ENCODE results near the gene GVQW3. TPM values are rescaled to one million over a fixed set of nuclear protein-coding genes. Genes with fewer than 3 reads are reported as not detected.
A peak's percentile ranks its signal among the peaks of the same experiment; 100 is the strongest.

GVQW3 gene
- total RNA-seq, 1 donor from 2014 or later: 6.1 TPM

DNA sequence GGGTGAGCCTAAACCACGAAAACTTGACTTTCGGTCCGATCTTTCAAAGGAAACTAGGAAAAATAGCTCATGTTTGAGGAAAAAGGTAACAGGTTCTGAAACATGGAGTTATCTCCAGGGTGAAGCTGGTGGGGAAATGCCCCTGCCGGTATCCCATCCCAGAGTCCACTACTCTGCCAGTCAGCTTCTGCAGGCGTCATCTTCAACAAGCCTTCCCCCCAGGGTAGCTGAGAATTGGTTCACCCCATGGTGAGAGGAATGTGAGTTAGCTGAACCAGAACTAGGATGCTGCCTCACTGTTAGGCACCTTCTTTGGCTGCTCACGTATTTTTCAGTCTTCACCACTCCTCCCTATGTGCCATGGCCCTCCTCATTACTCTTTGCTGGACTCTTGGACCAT is 1.1 kb downstream of the GVQW3 start:
- H3K4me3 Mint-ChIP-seq (ENCODE audit: unreplicated experiment): peak overlapping the region; percentile 90
- H3K36me3 Mint-ChIP-seq (ENCODE audit: low read depth, unreplicated experiment): peaks cover 8% of the 10 kb centered on the region
- H3K9me3 Mint-ChIP-seq (ENCODE audit: unreplicated experiment): no peaks in the 10 kb centered on the region
- no peak overlapping the region for H3K27ac Mint-ChIP-seq (ENCODE audit: unreplicated experiment)
- peaks cover 19% of the 10 kb centered on the region for H3K4me1 Mint-ChIP-seq (ENCODE audit: unreplicated experiment)
- peaks cover 9% of the 10 kb centered on the region for H3K27me3 Mint-ChIP-seq (ENCODE audit: unreplicated experiment)
- DNase-seq (ENCODE audit: low spot score): no peak
- TF ChIP-seq, protein P1, sequence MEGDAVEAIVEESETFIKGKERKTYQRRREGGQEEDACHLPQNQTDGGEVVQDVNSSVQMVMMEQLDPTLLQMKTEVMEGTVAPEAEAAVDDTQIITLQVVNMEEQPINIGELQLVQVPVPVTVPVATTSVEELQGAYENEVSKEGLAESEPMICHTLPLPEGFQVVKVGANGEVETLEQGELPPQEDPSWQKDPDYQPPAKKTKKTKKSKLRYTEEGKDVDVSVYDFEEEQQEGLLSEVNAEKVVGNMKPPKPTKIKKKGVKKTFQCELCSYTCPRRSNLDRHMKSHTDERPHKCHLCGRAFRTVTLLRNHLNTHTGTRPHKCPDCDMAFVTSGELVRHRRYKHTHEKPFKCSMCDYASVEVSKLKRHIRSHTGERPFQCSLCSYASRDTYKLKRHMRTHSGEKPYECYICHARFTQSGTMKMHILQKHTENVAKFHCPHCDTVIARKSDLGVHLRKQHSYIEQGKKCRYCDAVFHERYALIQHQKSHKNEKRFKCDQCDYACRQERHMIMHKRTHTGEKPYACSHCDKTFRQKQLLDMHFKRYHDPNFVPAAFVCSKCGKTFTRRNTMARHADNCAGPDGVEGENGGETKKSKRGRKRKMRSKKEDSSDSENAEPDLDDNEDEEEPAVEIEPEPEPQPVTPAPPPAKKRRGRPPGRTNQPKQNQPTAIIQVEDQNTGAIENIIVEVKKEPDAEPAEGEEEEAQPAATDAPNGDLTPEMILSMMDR (IDR thresholded peaks at IDR 0.05; ENCODE audit: unreplicated experiment): no peak

DNA sequence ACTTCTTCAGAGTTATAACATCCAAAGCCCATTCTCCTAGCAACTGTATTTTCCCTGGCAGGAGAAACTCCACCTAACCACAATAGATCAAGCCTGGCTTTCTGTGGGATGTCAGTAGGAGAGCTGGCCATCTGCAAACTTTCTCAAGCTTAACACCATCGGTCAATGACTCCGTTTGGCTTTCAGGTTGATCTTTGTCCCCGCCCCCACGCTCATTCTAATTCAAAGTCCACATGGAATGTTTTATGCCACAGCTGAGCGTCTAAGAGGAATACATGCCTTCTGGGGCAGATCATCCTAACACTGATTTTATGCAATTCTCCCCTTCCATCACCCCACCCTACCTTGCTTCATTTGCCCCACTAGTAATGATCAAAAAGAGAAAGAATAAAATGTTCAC is 4.8 kb downstream of the GVQW3 start:
- H3K27ac Mint-ChIP-seq (ENCODE audit: unreplicated experiment): no peak overlapping the region
- peaks cover 6% of the 10 kb centered on the region for H3K27me3 Mint-ChIP-seq (ENCODE audit: unreplicated experiment)
- peaks cover 8% of the 10 kb centered on the region for H3K4me1 Mint-ChIP-seq (ENCODE audit: unreplicated experiment)
- H3K9me3 Mint-ChIP-seq (ENCODE audit: unreplicated experiment): no peaks in the 10 kb centered on the region
- peaks cover 5% of the 10 kb centered on the region for H3K36me3 Mint-ChIP-seq (ENCODE audit: low read depth, unreplicated experiment)
- H3K4me3 Mint-ChIP-seq (ENCODE audit: unreplicated experiment): no peak overlapping the region
- no peak for DNase-seq (ENCODE audit: low spot score)
- TF ChIP-seq, protein P1 (IDR thresholded peaks at IDR 0.05; ENCODE audit: unreplicated experiment): no peak

DNA sequence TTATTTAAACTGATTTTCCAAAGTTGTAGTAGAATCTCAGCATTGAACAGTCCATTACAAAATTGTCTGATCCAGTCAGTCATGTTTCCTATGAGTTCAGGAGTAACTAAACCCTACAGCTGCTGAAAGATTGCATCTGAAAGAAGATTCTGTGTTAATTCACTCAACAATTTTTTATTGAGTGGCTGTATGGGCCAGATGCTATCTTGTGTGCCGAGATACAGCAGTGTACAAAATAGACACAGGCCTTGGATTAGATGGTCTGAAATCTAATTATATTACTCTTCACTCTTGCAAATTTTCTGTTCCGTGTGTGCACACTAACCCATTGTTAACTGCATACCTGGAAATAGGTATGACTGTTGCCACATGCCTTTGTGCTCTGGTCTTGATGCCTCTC is 7.3 kb downstream of the GVQW3 start:
- no peaks in the 10 kb centered on the region for H3K4me1 Mint-ChIP-seq (ENCODE audit: unreplicated experiment)
- TF ChIP-seq, protein P1 (IDR thresholded peaks at IDR 0.05; ENCODE audit: unreplicated experiment): no peak
- no peak for DNase-seq (ENCODE audit: low spot score)
- peaks cover 1% of the 10 kb centered on the region for H3K27me3 Mint-ChIP-seq (ENCODE audit: unreplicated experiment)
- H3K36me3 Mint-ChIP-seq (ENCODE audit: low read depth, unreplicated experiment): no peaks in the 10 kb centered on the region
- no peak overlapping the region for H3K27ac Mint-ChIP-seq (ENCODE audit: unreplicated experiment)
- H3K9me3 Mint-ChIP-seq (ENCODE audit: unreplicated experiment): no peaks in the 10 kb centered on the region
- H3K4me3 Mint-ChIP-seq (ENCODE audit: unreplicated experiment): no peak overlapping the region

DNA sequence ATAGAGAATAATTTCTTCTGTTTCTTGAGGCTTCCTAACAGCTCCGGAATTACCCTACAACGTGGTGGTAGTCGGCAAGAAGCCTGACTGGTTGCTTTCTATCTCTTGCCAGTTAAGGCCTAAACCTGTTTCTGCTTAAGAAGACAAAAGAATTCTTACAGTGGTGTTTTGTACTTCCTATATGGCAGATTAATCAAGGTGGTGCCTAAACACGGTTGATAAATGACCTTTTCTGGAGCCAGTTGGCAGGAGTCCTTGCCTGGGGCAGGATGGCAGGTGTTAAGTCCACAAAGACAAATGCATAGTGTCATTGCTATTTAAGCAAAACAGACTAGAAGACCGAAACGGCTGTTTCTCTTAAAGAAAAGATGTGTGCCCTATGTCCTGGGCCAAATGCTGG is 9.9 kb downstream of the GVQW3 start:
- Mint-ChIP-seq H3K36me3 (ENCODE audit: low read depth, unreplicated experiment) (no peaks in the 10 kb centered on the region), H3K9me3 (ENCODE audit: unreplicated experiment) (no peaks in the 10 kb centered on the region), H3K27me3 (ENCODE audit: unreplicated experiment) (no peaks in the 10 kb centered on the region), H3K4me3 (ENCODE audit: unreplicated experiment) (no peak overlapping the region), H3K4me1 (ENCODE audit: unreplicated experiment) (no peaks in the 10 kb centered on the region), H3K27ac (ENCODE audit: unreplicated experiment) (no peak overlapping the region)
- TF ChIP-seq, protein P1 (IDR thresholded peaks at IDR 0.05; ENCODE audit: unreplicated experiment): no peak
- no peak for DNase-seq (ENCODE audit: low spot score)

DNA sequence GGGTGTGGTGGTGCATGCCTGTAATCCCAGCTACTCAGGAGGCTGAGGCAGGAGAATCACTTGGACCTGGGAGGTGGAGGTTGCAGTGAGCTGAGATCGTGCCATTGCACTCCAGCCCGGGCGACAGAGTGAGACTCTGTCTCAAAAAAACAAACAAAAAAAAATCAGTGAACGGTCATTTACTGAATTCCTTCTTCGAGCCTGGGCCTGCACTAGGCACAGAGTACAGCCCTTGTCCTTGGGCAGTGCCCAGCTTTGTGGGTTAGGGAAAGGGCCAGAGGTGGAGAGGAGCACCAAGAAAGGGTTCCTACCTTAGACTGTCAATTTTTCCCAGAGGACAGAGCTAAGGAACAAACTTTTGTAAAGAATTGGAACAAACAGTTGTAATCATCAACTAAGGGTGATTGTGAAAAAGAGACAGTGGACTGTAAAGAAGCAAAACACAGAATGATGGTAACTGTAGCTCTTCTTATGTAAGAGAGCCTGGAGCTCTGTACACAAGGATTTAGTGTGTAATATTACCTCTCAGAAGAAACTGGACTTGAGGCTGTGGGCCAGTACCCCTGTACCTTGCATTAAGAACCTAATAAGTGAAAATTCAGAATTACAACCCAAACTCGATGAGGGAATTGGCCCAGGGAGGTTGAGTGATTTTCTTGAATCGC is 10.8 kb downstream of the GVQW3 start:
- no peak overlapping the region for H3K4me3 Mint-ChIP-seq (ENCODE audit: unreplicated experiment)
- H3K36me3 Mint-ChIP-seq (ENCODE audit: low read depth, unreplicated experiment): no peaks in the 10 kb centered on the region
- DNase-seq (ENCODE audit: low spot score): no peak
- H3K9me3 Mint-ChIP-seq (ENCODE audit: unreplicated experiment): no peaks in the 10 kb centered on the region
- TF ChIP-seq, protein P1 (IDR thresholded peaks at IDR 0.05; ENCODE audit: unreplicated experiment): no peak
- H3K4me1 Mint-ChIP-seq (ENCODE audit: unreplicated experiment): no peaks in the 10 kb centered on the region
- no peak overlapping the region for H3K27ac Mint-ChIP-seq (ENCODE audit: unreplicated experiment)
- H3K27me3 Mint-ChIP-seq (ENCODE audit: unreplicated experiment): no peaks in the 10 kb centered on the region

Data from endothelial cell (in vitro differentiated cells).